Left ventricle myocardium inferior (tissue), 1 donor: ENCODE measurements around the gene ZFP36L2. TPM values are rescaled to one million over a fixed set of nuclear protein-coding genes. Genes with fewer than 3 reads are reported as not detected.

Experiments
- DNase-seq: peaks from one replicate; pipeline ENCODE4 v3.0.0-alpha.2; 2020
- H3K27ac ChIP-seq: fragments of 200-600 bp; replicated peaks from 2 replicates; pipeline ENCODE4 v1.8.0; 2021
- H3K27me3 ChIP-seq: fragments of 200-600 bp; 2 replicates; pipeline ENCODE4 v1.8.0; 2021; ENCODE audit warnings: low read depth
- H3K36me3 ChIP-seq: fragments of 200-600 bp; 2 replicates; pipeline ENCODE4 v1.8.0; 2021
- H3K4me1 ChIP-seq: fragments of 200-600 bp; 2 replicates; pipeline ENCODE4 v1.8.0; 2021
- H3K4me3 ChIP-seq: fragments of 200-600 bp; 2 replicates; pipeline ENCODE4 v1.8.0; 2021; ENCODE audit warnings: mild to moderate bottlenecking, moderate library complexity
- H3K9me3 ChIP-seq: fragments of 200-600 bp; replicated peaks from 2 replicates; pipeline ENCODE4 v1.8.0; 2021
- CTCF ChIP-seq: fragments of 200-600 bp; IDR thresholded peaks from 2 replicates; pipeline ENCODE4 v1.8.0; 2021; ENCODE audit warnings: antibody characterized with exemption, mild to moderate bottlenecking, borderline replicate concordance
- intact Hi-C: fragments of 100-400 bp; cut with micrococcal nuclease; formaldehyde crosslinking; loops from one replicate; pipeline ENCODE4 v1.11.0; 2022
- total RNA-seq: library from RNA; stranded (reverse); fragmentation: NEBNext Ultra II Directional; extraction: Animal tissue kit (Norgen Biotek cat#: 25700); gene quantifications from one replicate; pipeline ENCODE4 v1.2.1, GENCODE V29; 2021
- donor health status: DM: no; HTN: yes; CAD: no; lungs with severe emphysema.

ZFP36L2 gene
- total RNA-seq, 1 donor from 2014 or later, result 48.5 TPM

- intact Hi-C loops, result no loop called here
- H3K27me3 ChIP-seq, result no peaks in the 10 kb centered on the region
- H3K36me3 ChIP-seq, result no peaks in the 10 kb centered on the region
- H3K27ac ChIP-seq, result peak overlapping the region; percentile 99
- H3K4me3 ChIP-seq, result no peak overlapping the region
- no peak for TF ChIP-seq CTCF
- H3K4me1 ChIP-seq, result peaks cover 55% of the 10 kb centered on the region
- no peaks in the 10 kb centered on the region for H3K9me3 ChIP-seq
- DNase-seq, result no peak
Observed at GRCh38 chr2:43215673-43216255, 10.6 kb downstream of the ZFP36L2 start.

- intact Hi-C loops, result no loop called here
- no peak for DNase-seq
- Histone ChIP-seq H3K36me3 (no peaks in the 10 kb centered on the region), H3K27me3 (no peaks in the 10 kb centered on the region), H3K27ac (no peak overlapping the region), H3K4me1 (peaks cover 40% of the 10 kb centered on the region), H3K4me3 (no peak overlapping the region), H3K9me3 (no peaks in the 10 kb centered on the region)
- TF ChIP-seq CTCF, result peak; percentile 10
Observed at GRCh38 chr2:43214253-43214652, 12.2 kb downstream of the ZFP36L2 start.

- Histone ChIP-seq H3K27ac (peak overlapping the region; percentile 23), H3K27me3 (no peaks in the 10 kb centered on the region), H3K4me3 (no peak overlapping the region), H3K9me3 (no peaks in the 10 kb centered on the region), H3K36me3 (no peaks in the 10 kb centered on the region), H3K4me1 (peaks cover 27% of the 10 kb centered on the region)
- peak; percentile 55 for DNase-seq
- intact Hi-C loops, result no loop called here
- no peak for TF ChIP-seq CTCF
Observed at GRCh38 chr2:43212931-43213330, 13.5 kb downstream of the ZFP36L2 start.

GRCh38 chr2:43212216-43212835, 14.1 kb downstream of the ZFP36L2 start:
- no peak for TF ChIP-seq CTCF
- Histone ChIP-seq H3K4me1 (peaks cover 21% of the 10 kb centered on the region), H3K27ac (peak overlapping the region; percentile 23), H3K4me3 (no peak overlapping the region), H3K9me3 (no peaks in the 10 kb centered on the region), H3K36me3 (no peaks in the 10 kb centered on the region), H3K27me3 (no peaks in the 10 kb centered on the region)
- DNase-seq, result no peak
- intact Hi-C loops, result no loop called here

GRCh38 chr2:43210467-43211303, 15.7 kb downstream of the ZFP36L2 start:
- peak; percentile 61 for DNase-seq
- peaks cover 7% of the 10 kb centered on the region for H3K4me1 ChIP-seq
- H3K4me3 ChIP-seq, result no peak overlapping the region
- H3K27ac ChIP-seq, result peak overlapping the region; percentile 55
- H3K27me3 ChIP-seq, result no peaks in the 10 kb centered on the region
- intact Hi-C loops, result no loop called here
- TF ChIP-seq CTCF, result no peak
- H3K36me3 ChIP-seq, result no peaks in the 10 kb centered on the region
- H3K9me3 ChIP-seq, result no peaks in the 10 kb centered on the region
